NCI-H460 (cell line): ENCODE results near the gene ACRBP. TPM values are rescaled to one million over a fixed set of nuclear protein-coding genes. Genes with fewer than 3 reads are reported as not detected.

Source experiments
- DNase-seq: peaks from one replicate; pipeline ENCODE4 v3.0.0-alpha.2; 2016; ENCODE audit warnings: low read depth; ENCODE audit errors: extremely low read depth
- polyA plus RNA-seq: library from polyadenylated mRNA; depleted of rRNA; stranded (reverse); fragments of >200 nt; gene quantifications from 2 replicates; pipeline ENCODE4 v1.2.3, GENCODE V29; 2014; cell fraction: nucleus; rRNA removed
- total RNA-seq: library from RNA; depleted of rRNA; stranded (reverse); fragments of >200 nt; shearing (Covaris generic); gene quantifications from 2 replicates; pipeline ENCODE4 v1.2.3, GENCODE V29; 2014; rRNA removed

The ACRBP gene
- total RNA-seq: 0.40 TPM in 1 of 2 replicates, not detected in the other
- not detected in 2 replicates for polyA plus RNA-seq

- peak; percentile 27 for DNase-seq
These were observed at the start of gene ACRBP for GRCh38 chr12:6647083-6647604. Gene ACRBP (minus strand): TSS chr12:6647432. CDS start chr12:6647366, 66 bp downstream.

- DNase-seq: no peak
These were observed 48.2 kb upstream of the ACRBP start for GRCh38 chr12:6695313-6696045.

GRCh38 chr12:6694701-6695100, 47.5 kb upstream of the ACRBP start:
- DNase-seq: no peak

- no peak for DNase-seq
These were observed 46.7 kb upstream of the ACRBP start for GRCh38 chr12:6693832-6694355.

GRCh38 chr12:6692888-6693287, 45.7 kb upstream of the ACRBP start:
- DNase-seq: no peak

- DNase-seq: no peak
These were observed 44.2 kb upstream of the ACRBP start for GRCh38 chr12:6691473-6691872.

- DNase-seq: peak; percentile 96
These were observed 42.0 kb upstream of the ACRBP start, which contains the start of gene ZNF384 for GRCh38 chr12:6688999-6689882. Gene ZNF384 (minus strand): TSS chr12:6689375. CDS start chr12:6679520, 9,855 bp downstream.

- no peak for DNase-seq
These were observed 41.3 kb upstream of the ACRBP start for GRCh38 chr12:6688543-6688998.

- DNase-seq: no peak
These were observed 38.6 kb upstream of the ACRBP start for GRCh38 chr12:6685814-6686213.

- DNase-seq: peak; percentile 20
These were observed 37.4 kb upstream of the ACRBP start for GRCh38 chr12:6684609-6685008.

GRCh38 chr12:6676962-6677361, 29.7 kb upstream of the ACRBP start:
- no peak for DNase-seq

- DNase-seq: no peak
These were observed 24.9 kb upstream of the ACRBP start for GRCh38 chr12:6672143-6672542.

- no peak for DNase-seq
These were observed 20.5 kb upstream of the ACRBP start for GRCh38 chr12:6667559-6668210.

GRCh38 chr12:6666211-6666610, 19.0 kb upstream of the ACRBP start:
- DNase-seq: no peak

- no peak for DNase-seq
These were observed 17.7 kb upstream of the ACRBP start for GRCh38 chr12:6664902-6665301.

GRCh38 chr12:6662906-6663742, 15.9 kb upstream of the ACRBP start, which contains the start of gene ING4:
Gene ING4 (minus strand): TSS chr12:6663119. CDS start chr12:6663101, 18 bp downstream.
- peak; percentile 98 for DNase-seq

GRCh38 chr12:6662602-6662905, 15.3 kb upstream of the ACRBP start:
- DNase-seq: no peak

GRCh38 chr12:6653987-6654386, 6.8 kb upstream of the ACRBP start:
- no peak for DNase-seq

- DNase-seq: no peak
These were observed 6.1 kb upstream of the ACRBP start for GRCh38 chr12:6653342-6653741.

GRCh38 chr12:6652391-6652790, 5.2 kb upstream of the ACRBP start:
- DNase-seq: no peak
